HFFc6 (cell line): ENCODE measurements around the gene COL23A1. TPM values are rescaled to one million over a fixed set of nuclear protein-coding genes. Genes with fewer than 3 reads are reported as not detected.

ENCODE experiments used
- DNase-seq: peaks from one replicate; pipeline ENCODE4 v3.0.0-alpha.2; 2018
- H3K27ac Mint-ChIP-seq: 2 replicates; pipeline ENCODE4 v1.8.0; 2020; ENCODE audit warnings: mild to moderate bottlenecking, mixed read lengths
- H3K27me3 Mint-ChIP-seq: 2 replicates; pipeline ENCODE4 v1.8.0; 2021; ENCODE audit warnings: mild to moderate bottlenecking, moderate library complexity, mixed read lengths; ENCODE audit not compliant: insufficient read depth
- H3K36me3 Mint-ChIP-seq: 2 replicates; pipeline ENCODE4 v1.8.0; 2021; ENCODE audit warnings: low read depth, mixed read lengths
- H3K4me1 Mint-ChIP-seq: 2 replicates; pipeline ENCODE4 v1.8.0; 2020; ENCODE audit warnings: low read depth, mixed read lengths
- H3K4me3 Mint-ChIP-seq: 2 replicates; pipeline ENCODE4 v1.8.0; 2020; ENCODE audit warnings: mild to moderate bottlenecking, moderate library complexity, mixed read lengths
- H3K9me3 Mint-ChIP-seq: 2 replicates; pipeline ENCODE4 v1.8.0; 2020; ENCODE audit warnings: mild to moderate bottlenecking, mixed read lengths
- total RNA-seq, 6 experiments: library from RNA; stranded (reverse); fragmentation: NEBNext Ultra II Directional; extraction: Animal tissue kit (Norgen Biotek cat#: 25700); gene quantifications; 2 replicates in 1 of 6; 3 replicates in 5 of 6; pipeline ENCODE4 v1.2.3, GENCODE V29; 2021
- TF ChIP-seq, protein P1 (sequence below): fragments of 200-600 bp; sonication (generic); IDR thresholded peaks from 2 replicates; pipeline ENCODE4 v1.5.0; 2021; ENCODE audit warnings: antibody characterized with exemption, mild to moderate bottlenecking

The COL23A1 gene
- total RNA-seq, 6 experiments from 2014 or later: not detected

GRCh38 chr5:178560911-178561310 lies 29.3 kb downstream of the COL23A1 start:
- Mint-ChIP-seq H3K36me3 (no peaks in the 10 kb centered on the region), H3K27ac (no peak overlapping the region), H3K4me3 (no peak overlapping the region), H3K4me1 (no peaks in the 10 kb centered on the region), H3K27me3 (peaks cover 4% of the 10 kb centered on the region; the same call in 1 of the 2 replicates), H3K9me3 (peaks cover 36% of the 10 kb centered on the region; the same call in 1 of the 2 replicates)
- TF ChIP-seq, protein P1, sequence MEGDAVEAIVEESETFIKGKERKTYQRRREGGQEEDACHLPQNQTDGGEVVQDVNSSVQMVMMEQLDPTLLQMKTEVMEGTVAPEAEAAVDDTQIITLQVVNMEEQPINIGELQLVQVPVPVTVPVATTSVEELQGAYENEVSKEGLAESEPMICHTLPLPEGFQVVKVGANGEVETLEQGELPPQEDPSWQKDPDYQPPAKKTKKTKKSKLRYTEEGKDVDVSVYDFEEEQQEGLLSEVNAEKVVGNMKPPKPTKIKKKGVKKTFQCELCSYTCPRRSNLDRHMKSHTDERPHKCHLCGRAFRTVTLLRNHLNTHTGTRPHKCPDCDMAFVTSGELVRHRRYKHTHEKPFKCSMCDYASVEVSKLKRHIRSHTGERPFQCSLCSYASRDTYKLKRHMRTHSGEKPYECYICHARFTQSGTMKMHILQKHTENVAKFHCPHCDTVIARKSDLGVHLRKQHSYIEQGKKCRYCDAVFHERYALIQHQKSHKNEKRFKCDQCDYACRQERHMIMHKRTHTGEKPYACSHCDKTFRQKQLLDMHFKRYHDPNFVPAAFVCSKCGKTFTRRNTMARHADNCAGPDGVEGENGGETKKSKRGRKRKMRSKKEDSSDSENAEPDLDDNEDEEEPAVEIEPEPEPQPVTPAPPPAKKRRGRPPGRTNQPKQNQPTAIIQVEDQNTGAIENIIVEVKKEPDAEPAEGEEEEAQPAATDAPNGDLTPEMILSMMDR: no peak
- no peak for DNase-seq

- no peak for DNase-seq
- no peaks in the 10 kb centered on the region; the same call in 1 of the 2 replicates for H3K4me1 Mint-ChIP-seq
- H3K27ac Mint-ChIP-seq: no peak overlapping the region
- H3K27me3 Mint-ChIP-seq: peaks cover 7% of the 10 kb centered on the region; the same call in 1 of the 2 replicates
- H3K9me3 Mint-ChIP-seq: peaks cover 36% of the 10 kb centered on the region; the same call in 1 of the 2 replicates
- TF ChIP-seq, protein P1: no peak
- H3K36me3 Mint-ChIP-seq: no peaks in the 10 kb centered on the region
- no peak overlapping the region for H3K4me3 Mint-ChIP-seq
Observed at GRCh38 chr5:178557416-178557815, 32.8 kb downstream of the COL23A1 start.

- H3K9me3 Mint-ChIP-seq: peaks cover 31% of the 10 kb centered on the region; the same call in 1 of the 2 replicates
- no peak overlapping the region for H3K4me3 Mint-ChIP-seq
- H3K27ac Mint-ChIP-seq: no peak overlapping the region
- H3K27me3 Mint-ChIP-seq: peaks cover 7% of the 10 kb centered on the region; the same call in 1 of the 2 replicates
- TF ChIP-seq, protein P1: no peak
- DNase-seq: no peak
- H3K4me1 Mint-ChIP-seq: no peaks in the 10 kb centered on the region; the same call in 1 of the 2 replicates
- no peaks in the 10 kb centered on the region for H3K36me3 Mint-ChIP-seq
Observed at GRCh38 chr5:178555771-178556211, 34.4 kb downstream of the COL23A1 start.

GRCh38 chr5:178555005-178555404 lies 35.2 kb downstream of the COL23A1 start:
- Mint-ChIP-seq H3K9me3 (peaks cover 23% of the 10 kb centered on the region; the same call in 1 of the 2 replicates), H3K27ac (no peak overlapping the region), H3K4me1 (no peaks in the 10 kb centered on the region; the same call in 1 of the 2 replicates), H3K36me3 (no peaks in the 10 kb centered on the region), H3K4me3 (no peak overlapping the region), H3K27me3 (peaks cover 7% of the 10 kb centered on the region; the same call in 1 of the 2 replicates)
- TF ChIP-seq, protein P1: no peak
- no peak for DNase-seq

- Mint-ChIP-seq H3K27me3 (peaks cover 4% of the 10 kb centered on the region; the same call in 1 of the 2 replicates), H3K9me3 (peaks cover 17% of the 10 kb centered on the region; the same call in 1 of the 2 replicates), H3K27ac (no peak overlapping the region), H3K4me3 (no peak overlapping the region), H3K4me1 (no peaks in the 10 kb centered on the region; the same call in 1 of the 2 replicates), H3K36me3 (no peaks in the 10 kb centered on the region)
- no peak for DNase-seq
- TF ChIP-seq, protein P1: no peak
Observed at GRCh38 chr5:178554311-178554710, 35.9 kb downstream of the COL23A1 start.
